SK-N-SH treated with all-trans-retinoic acid at 6 μM for 48 hours (cell line): Measurements from ENCODE around the gene ZBTB7C.

Experiments used
- ATAC-seq: fragments of 200-7000 bp; cut with Tn5 transposase; 3 replicates; pipeline ENCODE4 v1.9.1; 2020; ENCODE audit warnings: mild to moderate bottlenecking, moderate library complexity
- ARNTL ChIP-seq: fragments of 450-650 bp; formaldehyde crosslinking; IDR thresholded peaks from 2 replicates; pipeline ENCODE4 v1.5.0; 2020; ENCODE audit warnings: low read depth, mild to moderate bottlenecking, moderate library complexity, borderline replicate concordance
- BACH2 ChIP-seq: fragments of 250-450 bp; sonication (Bioruptor Pico); IDR thresholded peaks from 2 replicates; pipeline ENCODE4 v1.9.0; 2021; ENCODE audit warnings: mild to moderate bottlenecking, borderline replicate concordance
- CSDC2 ChIP-seq: fragments of 250-450 bp; sonication (Bioruptor Pico); IDR thresholded peaks from 2 replicates; pipeline ENCODE4 v1.5.0; 2020; ENCODE audit warnings: mild to moderate bottlenecking, moderate library complexity
- ESRRG ChIP-seq: fragments of 250-450 bp; sonication (Bioruptor Pico); IDR thresholded peaks from 2 replicates; pipeline ENCODE4 v1.6.1; 2021; ENCODE audit warnings: mild to moderate bottlenecking
- GLIS3 ChIP-seq: fragments of 250-450 bp; sonication (Bioruptor Pico); IDR thresholded peaks from 2 replicates; pipeline ENCODE4 v1.5.0; 2020; ENCODE audit warnings: mild to moderate bottlenecking, moderate library complexity
- ISL1 ChIP-seq: fragments of 250-450 bp; sonication (Bioruptor Pico); IDR thresholded peaks from 2 replicates; pipeline ENCODE4 v2.1.2; 2022; ENCODE audit warnings: mild to moderate bottlenecking, moderate library complexity
- OSR1 ChIP-seq: fragments of 250-450 bp; sonication (Bioruptor Pico); IDR thresholded peaks from 2 replicates; pipeline ENCODE4 v1.8.0; 2022; ENCODE audit warnings: moderate library complexity, mild to moderate bottlenecking, inconsistent platforms
- PATZ1 ChIP-seq: fragments of 250-450 bp; sonication (Bioruptor Pico); IDR thresholded peaks from 2 replicates; pipeline ENCODE4 v1.8.0; 2020; ENCODE audit warnings: mild to moderate bottlenecking, moderate library complexity, borderline replicate concordance
- PPARA ChIP-seq: fragments of 250-450 bp; sonication (Bioruptor Pico); IDR thresholded peaks from 2 replicates; pipeline ENCODE4 v1.5.0; 2020; ENCODE audit warnings: mild to moderate bottlenecking, borderline replicate concordance
- RARB ChIP-seq: fragments of 250-450 bp; sonication (Bioruptor Pico); IDR thresholded peaks from 2 replicates; pipeline ENCODE4 v1.8.0; 2021; ENCODE audit warnings: mild to moderate bottlenecking, moderate library complexity
- SNAI2 ChIP-seq: fragments of 250-450 bp; sonication (Bioruptor Pico); IDR thresholded peaks from 2 replicates; pipeline ENCODE4 v1.5.0; 2020; ENCODE audit warnings: mild to moderate bottlenecking, moderate library complexity
- TCF4 ChIP-seq: fragments of 250-450 bp; sonication (Bioruptor Pico); IDR thresholded peaks from 2 replicates; pipeline ENCODE4 v1.8.0; 2021; ENCODE audit warnings: mild to moderate bottlenecking, moderate library complexity, borderline replicate concordance
- TOX ChIP-seq: fragments of 250-450 bp; sonication (Bioruptor Pico); IDR thresholded peaks from 2 replicates; pipeline ENCODE4 v1.8.0; 2021; ENCODE audit warnings: mild to moderate bottlenecking, moderate library complexity, borderline replicate concordance
- ZFP3 ChIP-seq: fragments of 250-450 bp; sonication (Bioruptor Pico); IDR thresholded peaks from 2 replicates; pipeline ENCODE4 v1.5.0; 2020; ENCODE audit warnings: mild to moderate bottlenecking, moderate library complexity
- ZFP30 ChIP-seq: fragments of 450-650 bp; formaldehyde crosslinking; IDR thresholded peaks from 2 replicates; pipeline ENCODE4 v1.5.0; 2022; ENCODE audit warnings: mild to moderate bottlenecking, moderate library complexity
- ZNF565 ChIP-seq: fragments of 450-650 bp; formaldehyde crosslinking; conservative IDR thresholded peaks from 2 replicates; pipeline ENCODE4 v1.5.0; 2020; ENCODE audit warnings: low read depth, mild to moderate bottlenecking, moderate library complexity
- ZNF70 ChIP-seq: fragments of 450-650 bp; formaldehyde crosslinking; IDR thresholded peaks from 2 replicates; pipeline ENCODE4 v1.5.0; 2020; ENCODE audit warnings: mild to moderate bottlenecking, moderate library complexity
- ZNF8 ChIP-seq: fragments of 450-650 bp; formaldehyde crosslinking; IDR thresholded peaks from 2 replicates; pipeline ENCODE4 v1.5.0; 2020; ENCODE audit warnings: mild to moderate bottlenecking, moderate library complexity
- TF ChIP-seq, protein P1 (sequence below): fragments of 250-450 bp; sonication (Bioruptor Pico); IDR thresholded peaks from 2 replicates; pipeline ENCODE4 v1.5.1; 2021; ENCODE audit warnings: mild to moderate bottlenecking, moderate library complexity
- TF ChIP-seq, protein P2 (sequence below): fragments of 250-450 bp; sonication (Bioruptor Pico); IDR thresholded peaks from 2 replicates; pipeline ENCODE4 v1.5.1; 2020; ENCODE audit warnings: low read depth, mild to moderate bottlenecking, moderate library complexity
- TF ChIP-seq, protein P3 (sequence below): fragments of 250-450 bp; sonication (Bioruptor Pico); IDR thresholded peaks from 2 replicates; pipeline ENCODE4 v1.5.0; 2020; ENCODE audit warnings: mild to moderate bottlenecking, moderate library complexity
- TF ChIP-seq, protein P4 (sequence below): fragments of 250-450 bp; sonication (Bioruptor Pico); IDR thresholded peaks from 2 replicates; pipeline ENCODE4 v1.8.0; 2021; ENCODE audit warnings: low read depth, mild to moderate bottlenecking, moderate library complexity, borderline replicate concordance

The ZBTB7C gene

DNA sequence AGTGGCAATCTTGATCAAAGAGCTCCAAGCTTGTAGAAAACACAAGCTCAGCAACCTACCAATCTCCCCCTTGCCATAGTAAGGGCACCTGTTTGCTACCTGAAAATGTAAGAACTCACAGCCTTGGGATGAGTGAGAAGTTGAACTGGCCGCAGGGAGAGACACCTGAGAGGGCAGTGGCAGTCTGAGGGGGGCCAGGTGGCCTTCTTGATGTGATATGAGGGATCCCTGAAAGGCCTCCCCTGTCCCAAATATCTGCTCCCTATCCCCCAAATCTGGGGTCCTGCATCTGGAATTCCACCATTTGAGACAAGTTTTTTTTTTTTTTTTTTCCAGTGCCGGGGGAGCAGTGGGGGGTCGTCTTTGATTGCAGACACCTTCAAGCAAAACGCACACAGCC is 248.6 kb downstream of the ZBTB7C start:
- ATAC-seq, result no peak
- TF ChIP-seq ZNF8 (no peak), SNAI2 (CRISPR knock-in tag) (no peak)

DNA sequence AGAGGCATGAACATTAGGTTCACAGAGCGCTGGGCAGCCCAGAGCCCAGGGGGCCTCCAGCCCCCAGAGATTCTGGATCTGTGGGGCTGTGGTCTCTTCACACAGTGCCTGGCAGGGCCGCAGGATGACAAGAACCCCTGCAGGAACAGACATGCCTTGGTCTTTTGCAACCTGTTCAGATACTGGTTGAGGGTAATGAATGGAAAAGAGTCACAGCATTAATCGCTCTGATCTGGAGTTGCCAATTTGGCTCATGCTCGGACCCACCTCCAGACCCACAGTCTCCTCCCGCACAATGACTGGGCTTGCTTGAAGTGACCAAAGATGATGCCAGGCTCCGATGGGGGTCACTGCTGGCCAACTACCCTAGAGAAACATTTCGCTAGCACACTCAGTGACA is 249.4 kb downstream of the ZBTB7C start:
- no peak for TF ChIP-seq ZNF8
- no peak for TF ChIP-seq TCF4 (CRISPR knock-in tag)
- no peak for TF ChIP-seq GLIS3
- no peak for TF ChIP-seq BACH2
- no peak for TF ChIP-seq ZFP3 (CRISPR knock-in tag)
- no peak for TF ChIP-seq ESRRG (CRISPR knock-in tag)
- no peak for TF ChIP-seq ARNTL (CRISPR knock-in tag)
- TF ChIP-seq ISL1 (CRISPR knock-in tag), result no peak
- TF ChIP-seq ZNF565, result no peak
- TF ChIP-seq TOX (CRISPR knock-in tag), result no peak
- TF ChIP-seq ZNF70 (CRISPR knock-in tag), result no peak
- TF ChIP-seq ZFP30 (CRISPR knock-in tag), result no peak
- TF ChIP-seq SNAI2 (CRISPR knock-in tag), result no peak
- TF ChIP-seq RARB (CRISPR knock-in tag), result no peak
- TF ChIP-seq, protein P1, sequence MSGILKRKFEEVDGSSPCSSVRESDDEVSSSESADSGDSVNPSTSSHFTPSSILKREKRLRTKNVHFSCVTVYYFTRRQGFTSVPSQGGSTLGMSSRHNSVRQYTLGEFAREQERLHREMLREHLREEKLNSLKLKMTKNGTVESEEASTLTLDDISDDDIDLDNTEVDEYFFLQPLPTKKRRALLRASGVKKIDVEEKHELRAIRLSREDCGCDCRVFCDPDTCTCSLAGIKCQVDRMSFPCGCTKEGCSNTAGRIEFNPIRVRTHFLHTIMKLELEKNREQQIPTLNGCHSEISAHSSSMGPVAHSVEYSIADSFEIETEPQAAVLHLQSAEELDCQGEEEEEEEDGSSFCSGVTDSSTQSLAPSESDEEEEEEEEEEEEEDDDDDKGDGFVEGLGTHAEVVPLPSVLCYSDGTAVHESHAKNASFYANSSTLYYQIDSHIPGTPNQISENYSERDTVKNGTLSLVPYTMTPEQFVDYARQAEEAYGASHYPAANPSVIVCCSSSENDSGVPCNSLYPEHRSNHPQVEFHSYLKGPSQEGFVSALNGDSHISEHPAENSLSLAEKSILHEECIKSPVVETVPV (CRISPR knock-in tag), result no peak
- no peak for TF ChIP-seq PATZ1
- TF ChIP-seq CSDC2 (CRISPR knock-in tag), result no peak
- no peak for ATAC-seq

- TF ChIP-seq, protein P2, sequence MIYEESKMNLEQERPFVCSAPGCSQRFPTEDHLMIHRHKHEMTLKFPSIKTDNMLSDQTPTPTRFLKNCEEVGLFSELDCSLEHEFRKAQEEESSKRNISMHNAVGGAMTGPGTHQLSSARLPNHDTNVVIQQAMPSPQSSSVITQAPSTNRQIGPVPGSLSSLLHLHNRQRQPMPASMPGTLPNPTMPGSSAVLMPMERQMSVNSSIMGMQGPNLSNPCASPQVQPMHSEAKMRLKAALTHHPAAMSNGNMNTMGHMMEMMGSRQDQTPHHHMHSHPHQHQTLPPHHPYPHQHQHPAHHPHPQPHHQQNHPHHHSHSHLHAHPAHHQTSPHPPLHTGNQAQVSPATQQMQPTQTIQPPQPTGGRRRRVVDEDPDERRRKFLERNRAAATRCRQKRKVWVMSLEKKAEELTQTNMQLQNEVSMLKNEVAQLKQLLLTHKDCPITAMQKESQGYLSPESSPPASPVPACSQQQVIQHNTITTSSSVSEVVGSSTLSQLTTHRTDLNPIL (CRISPR knock-in tag), result no peak
- TF ChIP-seq, protein P3, sequence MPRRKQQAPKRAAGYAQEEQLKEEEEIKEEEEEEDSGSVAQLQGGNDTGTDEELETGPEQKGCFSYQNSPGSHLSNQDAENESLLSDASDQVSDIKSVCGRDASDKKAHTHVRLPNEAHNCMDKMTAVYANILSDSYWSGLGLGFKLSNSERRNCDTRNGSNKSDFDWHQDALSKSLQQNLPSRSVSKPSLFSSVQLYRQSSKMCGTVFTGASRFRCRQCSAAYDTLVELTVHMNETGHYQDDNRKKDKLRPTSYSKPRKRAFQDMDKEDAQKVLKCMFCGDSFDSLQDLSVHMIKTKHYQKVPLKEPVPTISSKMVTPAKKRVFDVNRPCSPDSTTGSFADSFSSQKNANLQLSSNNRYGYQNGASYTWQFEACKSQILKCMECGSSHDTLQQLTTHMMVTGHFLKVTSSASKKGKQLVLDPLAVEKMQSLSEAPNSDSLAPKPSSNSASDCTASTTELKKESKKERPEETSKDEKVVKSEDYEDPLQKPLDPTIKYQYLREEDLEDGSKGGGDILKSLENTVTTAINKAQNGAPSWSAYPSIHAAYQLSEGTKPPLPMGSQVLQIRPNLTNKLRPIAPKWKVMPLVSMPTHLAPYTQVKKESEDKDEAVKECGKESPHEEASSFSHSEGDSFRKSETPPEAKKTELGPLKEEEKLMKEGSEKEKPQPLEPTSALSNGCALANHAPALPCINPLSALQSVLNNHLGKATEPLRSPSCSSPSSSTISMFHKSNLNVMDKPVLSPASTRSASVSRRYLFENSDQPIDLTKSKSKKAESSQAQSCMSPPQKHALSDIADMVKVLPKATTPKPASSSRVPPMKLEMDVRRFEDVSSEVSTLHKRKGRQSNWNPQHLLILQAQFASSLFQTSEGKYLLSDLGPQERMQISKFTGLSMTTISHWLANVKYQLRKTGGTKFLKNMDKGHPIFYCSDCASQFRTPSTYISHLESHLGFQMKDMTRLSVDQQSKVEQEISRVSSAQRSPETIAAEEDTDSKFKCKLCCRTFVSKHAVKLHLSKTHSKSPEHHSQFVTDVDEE (CRISPR knock-in tag), result no peak
- no peak for TF ChIP-seq ZNF8
- no peak for TF ChIP-seq SNAI2 (CRISPR knock-in tag)
- no peak for TF ChIP-seq RARB (CRISPR knock-in tag)
- TF ChIP-seq, protein P4, sequence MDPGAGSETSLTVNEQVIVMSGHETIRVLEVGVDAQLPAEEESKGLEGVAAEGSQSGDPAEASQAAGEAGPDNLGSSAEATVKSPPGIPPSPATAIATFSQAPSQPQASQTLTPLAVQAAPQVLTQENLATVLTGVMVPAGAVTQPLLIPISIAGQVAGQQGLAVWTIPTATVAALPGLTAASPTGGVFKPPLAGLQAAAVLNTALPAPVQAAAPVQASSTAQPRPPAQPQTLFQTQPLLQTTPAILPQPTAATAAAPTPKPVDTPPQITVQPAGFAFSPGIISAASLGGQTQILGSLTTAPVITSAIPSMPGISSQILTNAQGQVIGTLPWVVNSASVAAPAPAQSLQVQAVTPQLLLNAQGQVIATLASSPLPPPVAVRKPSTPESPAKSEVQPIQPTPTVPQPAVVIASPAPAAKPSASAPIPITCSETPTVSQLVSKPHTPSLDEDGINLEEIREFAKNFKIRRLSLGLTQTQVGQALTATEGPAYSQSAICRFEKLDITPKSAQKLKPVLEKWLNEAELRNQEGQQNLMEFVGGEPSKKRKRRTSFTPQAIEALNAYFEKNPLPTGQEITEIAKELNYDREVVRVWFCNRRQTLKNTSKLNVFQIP (CRISPR knock-in tag), result no peak
- no peak for TF ChIP-seq CSDC2 (CRISPR knock-in tag)
- no peak for TF ChIP-seq ARNTL (CRISPR knock-in tag)
- no peak for TF ChIP-seq PPARA
- no peak for TF ChIP-seq OSR1
- TF ChIP-seq GLIS3, result no peak
- no peak for TF ChIP-seq ISL1 (CRISPR knock-in tag)
- TF ChIP-seq ZFP30 (CRISPR knock-in tag), result no peak
- TF ChIP-seq, all 23 proteins: peak for 0
- ATAC-seq, result no peak
These were observed 250.5 kb downstream of the ZBTB7C start for GRCh38 chr18:48158721-48159120.
